K562 (cell line): ENCODE results near the gene ATP5F1D. TPM values are rescaled to one million over a fixed set of nuclear protein-coding genes. Genes with fewer than 3 reads are reported as not detected.

Experiments
- ELF4 ChIP-seq: fragments of 450-650 bp; formaldehyde crosslinking; IDR thresholded peaks from 2 replicates; pipeline ENCODE4 v1.4.0; 2022; ENCODE audit warnings: missing genetic modification characterization
- MCM5 ChIP-seq: fragments of 450-650 bp; IDR thresholded peaks from 2 replicates; pipeline ENCODE4 v1.6.1; 2016; ENCODE audit warnings: low read depth
- POLR2B ChIP-seq: fragments of 450-650 bp; IDR thresholded peaks from 2 replicates; pipeline ENCODE4 v1.6.1; 2018; ENCODE audit warnings: low read depth; ENCODE audit not compliant: partially characterized antibody
- SMARCE1 ChIP-seq: fragments of 450-650 bp; IDR thresholded peaks from 2 replicates; pipeline ENCODE4 v1.7.1; 2016; ENCODE audit warnings: mild to moderate bottlenecking
- ZNF232 ChIP-seq: sonication (generic); formaldehyde crosslinking; IDR thresholded peaks from 2 replicates; pipeline ENCODE4 v1.8.0; 2022; ENCODE audit warnings: mild to moderate bottlenecking, missing genetic modification reagents
- ZNF263 ChIP-seq: sonication (generic); formaldehyde crosslinking; IDR thresholded peaks from 2 replicates; pipeline ENCODE4 v1.8.0; 2022; ENCODE audit warnings: mild to moderate bottlenecking, missing genetic modification reagents, borderline replicate concordance
- polyA plus RNA-seq, 8 experiments: library from polyadenylated mRNA; depleted of rRNA in 4 of 8; stranded (reverse) in 5 of 8; unstranded in 3 of 8; fragments of >200 nt; fragmentation: Nextera tagmentation in 2 of 8; fragmentation: Illumina TruSeq in 1 of 8; extraction: Ambion mirVana in 2 of 8; extraction: Trizol in 1 of 8; gene quantifications; 2 replicates each; pipeline versions ENCODE4 v1.2.1 to v1.2.3, GENCODE V29; 2011 to 2014; ENCODE audit warnings: inconsistent platforms in 1 of 8, missing spikeins in 1 of 8
- total RNA-seq, 7 experiments: library from RNA; depleted of rRNA in 6 of 7; stranded (reverse); fragments of >200 nt in 6 of 7; fragmentation: Illumina TruSeq in 2 of 7; extraction: Trizol in 2 of 7; gene quantifications; 2 replicates each; pipeline versions ENCODE4 v1.2.1 to v1.2.3, GENCODE V29; 2011 to 2021; ENCODE audit warnings: low replicate concordance in 1 of 7
- TF ChIP-seq, protein P1 (sequence below), 2 experiments: fragments of 450-650 bp; formaldehyde crosslinking in 1 of 2; IDR thresholded peaks; 2 replicates each; pipeline versions ENCODE4 v1.4.0 to v1.6.1; 2014 to 2020; ENCODE audit warnings: mild to moderate bottlenecking in 2 of 2, borderline replicate concordance in 1 of 2, low read depth in 1 of 2
- TF ChIP-seq, protein P2 (sequence below): fragments of 450-650 bp; conservative IDR thresholded peaks from 2 replicates; pipeline ENCODE4 v1.6.1; 2016; ENCODE audit warnings: missing genetic modification characterization, low read depth, mild to moderate bottlenecking, missing compliant biosample characterization, moderate library complexity
- TF ChIP-seq, protein P3 (sequence below): fragments of 450-650 bp; formaldehyde crosslinking; IDR thresholded peaks from 2 replicates; pipeline ENCODE4 v1.4.0; 2020; ENCODE audit warnings: mild to moderate bottlenecking, moderate library complexity
- TF ChIP-seq, protein P4 (sequence below): fragments of 450-650 bp; IDR thresholded peaks from 2 replicates; pipeline ENCODE4 v1.6.1; 2017; ENCODE audit warnings: antibody characterized with exemption, mild to moderate bottlenecking

The ATP5F1D gene
- total and polyA plus RNA-seq, 9 of the 15 experiments (the other 6 are each of a cell fraction or from before 2014, with no cell fraction given), result 3.9 to 409 (median 36.8) TPM

DNA sequence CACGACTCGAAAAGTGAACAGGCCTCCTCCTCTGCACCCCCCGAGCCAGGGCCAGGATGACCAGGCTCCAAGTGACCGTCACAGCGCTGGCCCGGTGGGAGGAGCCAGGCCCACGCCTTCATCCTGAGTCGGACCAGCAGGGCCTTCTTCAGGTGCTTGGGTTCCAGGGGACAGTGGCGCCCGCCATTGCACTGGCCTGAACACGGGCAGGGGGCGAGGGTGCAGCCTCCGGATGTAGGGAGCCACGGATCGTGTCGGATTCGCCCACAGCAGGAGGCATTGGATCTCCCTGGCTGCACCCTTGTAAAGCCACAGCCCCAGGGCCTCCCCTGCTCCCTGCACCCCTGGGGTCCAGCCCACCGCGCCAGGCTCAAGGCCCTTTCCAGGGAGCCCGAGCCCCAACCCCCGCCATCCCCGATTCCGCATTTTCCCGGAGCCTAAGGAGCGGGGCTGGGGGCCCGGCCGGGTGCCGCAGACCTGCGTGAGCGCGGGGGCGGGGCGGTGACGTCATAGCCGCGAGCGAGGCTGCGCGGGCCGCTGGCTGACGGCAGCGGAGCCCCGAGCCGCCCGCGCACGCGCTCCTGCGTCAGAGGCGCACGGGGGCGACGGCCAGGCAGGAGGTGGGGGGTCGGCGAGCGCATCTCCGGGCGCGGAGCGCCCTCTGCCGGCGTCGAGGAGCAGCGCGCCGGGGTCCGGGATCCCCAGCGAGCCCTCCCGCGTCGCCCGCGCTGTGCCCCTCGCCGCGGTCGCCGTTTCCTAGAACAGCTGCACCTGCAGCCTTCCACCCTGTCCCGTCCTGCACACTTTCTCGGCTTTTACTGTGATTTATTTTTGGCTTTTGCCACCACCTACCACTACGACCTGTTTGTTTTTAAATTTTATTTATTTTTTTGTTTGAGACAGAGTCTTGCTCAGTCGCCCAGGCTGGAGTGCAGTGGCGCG is 1.5 kb upstream of the ATP5F1D start (continued):
- TF ChIP-seq, protein P1, sequence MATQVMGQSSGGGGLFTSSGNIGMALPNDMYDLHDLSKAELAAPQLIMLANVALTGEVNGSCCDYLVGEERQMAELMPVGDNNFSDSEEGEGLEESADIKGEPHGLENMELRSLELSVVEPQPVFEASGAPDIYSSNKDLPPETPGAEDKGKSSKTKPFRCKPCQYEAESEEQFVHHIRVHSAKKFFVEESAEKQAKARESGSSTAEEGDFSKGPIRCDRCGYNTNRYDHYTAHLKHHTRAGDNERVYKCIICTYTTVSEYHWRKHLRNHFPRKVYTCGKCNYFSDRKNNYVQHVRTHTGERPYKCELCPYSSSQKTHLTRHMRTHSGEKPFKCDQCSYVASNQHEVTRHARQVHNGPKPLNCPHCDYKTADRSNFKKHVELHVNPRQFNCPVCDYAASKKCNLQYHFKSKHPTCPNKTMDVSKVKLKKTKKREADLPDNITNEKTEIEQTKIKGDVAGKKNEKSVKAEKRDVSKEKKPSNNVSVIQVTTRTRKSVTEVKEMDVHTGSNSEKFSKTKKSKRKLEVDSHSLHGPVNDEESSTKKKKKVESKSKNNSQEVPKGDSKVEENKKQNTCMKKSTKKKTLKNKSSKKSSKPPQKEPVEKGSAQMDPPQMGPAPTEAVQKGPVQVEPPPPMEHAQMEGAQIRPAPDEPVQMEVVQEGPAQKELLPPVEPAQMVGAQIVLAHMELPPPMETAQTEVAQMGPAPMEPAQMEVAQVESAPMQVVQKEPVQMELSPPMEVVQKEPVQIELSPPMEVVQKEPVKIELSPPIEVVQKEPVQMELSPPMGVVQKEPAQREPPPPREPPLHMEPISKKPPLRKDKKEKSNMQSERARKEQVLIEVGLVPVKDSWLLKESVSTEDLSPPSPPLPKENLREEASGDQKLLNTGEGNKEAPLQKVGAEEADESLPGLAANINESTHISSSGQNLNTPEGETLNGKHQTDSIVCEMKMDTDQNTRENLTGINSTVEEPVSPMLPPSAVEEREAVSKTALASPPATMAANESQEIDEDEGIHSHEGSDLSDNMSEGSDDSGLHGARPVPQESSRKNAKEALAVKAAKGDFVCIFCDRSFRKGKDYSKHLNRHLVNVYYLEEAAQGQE (IDR thresholded peaks at IDR 0.05; ENCODE audit: borderline replicate concordance), result peak; percentile 83
- TF ChIP-seq, protein P1 (CRISPR knock-in tag; IDR thresholded peaks at IDR 0.05; ENCODE audit: low read depth), result 0 out of 2 replicates have a peak, but pooled peaks have one; percentile 69
- TF ChIP-seq SMARCE1, result peak; percentile 30; the same call in 1 of the 2 replicates
- TF ChIP-seq ZNF263 (CRISPR knock-in tag), result peak; percentile 42; the same call in 1 of the 2 replicates
- TF ChIP-seq POLR2B, result peak; percentile 22
- TF ChIP-seq ELF4 (CRISPR knock-in tag), result 0 out of 2 replicates have a peak, but pooled peaks have one; percentile 23
- TF ChIP-seq MCM5, result no peak
- TF ChIP-seq, protein P2, sequence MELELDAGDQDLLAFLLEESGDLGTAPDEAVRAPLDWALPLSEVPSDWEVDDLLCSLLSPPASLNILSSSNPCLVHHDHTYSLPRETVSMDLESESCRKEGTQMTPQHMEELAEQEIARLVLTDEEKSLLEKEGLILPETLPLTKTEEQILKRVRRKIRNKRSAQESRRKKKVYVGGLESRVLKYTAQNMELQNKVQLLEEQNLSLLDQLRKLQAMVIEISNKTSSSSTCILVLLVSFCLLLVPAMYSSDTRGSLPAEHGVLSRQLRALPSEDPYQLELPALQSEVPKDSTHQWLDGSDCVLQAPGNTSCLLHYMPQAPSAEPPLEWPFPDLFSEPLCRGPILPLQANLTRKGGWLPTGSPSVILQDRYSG (tag), result no peak
- no peak for TF ChIP-seq ZNF232
- TF ChIP-seq, protein P3, sequence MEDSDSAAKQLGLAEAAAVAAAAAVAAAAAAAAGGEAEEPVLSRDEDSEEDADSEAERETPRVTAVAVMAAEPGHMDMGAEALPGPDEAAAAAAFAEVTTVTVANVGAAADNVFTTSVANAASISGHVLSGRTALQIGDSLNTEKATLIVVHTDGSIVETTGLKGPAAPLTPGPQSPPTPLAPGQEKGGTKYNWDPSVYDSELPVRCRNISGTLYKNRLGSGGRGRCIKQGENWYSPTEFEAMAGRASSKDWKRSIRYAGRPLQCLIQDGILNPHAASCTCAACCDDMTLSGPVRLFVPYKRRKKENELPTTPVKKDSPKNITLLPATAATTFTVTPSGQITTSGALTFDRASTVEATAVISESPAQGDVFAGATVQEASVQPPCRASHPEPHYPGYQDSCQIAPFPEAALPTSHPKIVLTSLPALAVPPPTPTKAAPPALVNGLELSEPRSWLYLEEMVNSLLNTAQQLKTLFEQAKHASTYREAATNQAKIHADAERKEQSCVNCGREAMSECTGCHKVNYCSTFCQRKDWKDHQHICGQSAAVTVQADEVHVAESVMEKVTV (CRISPR knock-in tag), result peak; percentile 79
- TF ChIP-seq, protein P4, sequence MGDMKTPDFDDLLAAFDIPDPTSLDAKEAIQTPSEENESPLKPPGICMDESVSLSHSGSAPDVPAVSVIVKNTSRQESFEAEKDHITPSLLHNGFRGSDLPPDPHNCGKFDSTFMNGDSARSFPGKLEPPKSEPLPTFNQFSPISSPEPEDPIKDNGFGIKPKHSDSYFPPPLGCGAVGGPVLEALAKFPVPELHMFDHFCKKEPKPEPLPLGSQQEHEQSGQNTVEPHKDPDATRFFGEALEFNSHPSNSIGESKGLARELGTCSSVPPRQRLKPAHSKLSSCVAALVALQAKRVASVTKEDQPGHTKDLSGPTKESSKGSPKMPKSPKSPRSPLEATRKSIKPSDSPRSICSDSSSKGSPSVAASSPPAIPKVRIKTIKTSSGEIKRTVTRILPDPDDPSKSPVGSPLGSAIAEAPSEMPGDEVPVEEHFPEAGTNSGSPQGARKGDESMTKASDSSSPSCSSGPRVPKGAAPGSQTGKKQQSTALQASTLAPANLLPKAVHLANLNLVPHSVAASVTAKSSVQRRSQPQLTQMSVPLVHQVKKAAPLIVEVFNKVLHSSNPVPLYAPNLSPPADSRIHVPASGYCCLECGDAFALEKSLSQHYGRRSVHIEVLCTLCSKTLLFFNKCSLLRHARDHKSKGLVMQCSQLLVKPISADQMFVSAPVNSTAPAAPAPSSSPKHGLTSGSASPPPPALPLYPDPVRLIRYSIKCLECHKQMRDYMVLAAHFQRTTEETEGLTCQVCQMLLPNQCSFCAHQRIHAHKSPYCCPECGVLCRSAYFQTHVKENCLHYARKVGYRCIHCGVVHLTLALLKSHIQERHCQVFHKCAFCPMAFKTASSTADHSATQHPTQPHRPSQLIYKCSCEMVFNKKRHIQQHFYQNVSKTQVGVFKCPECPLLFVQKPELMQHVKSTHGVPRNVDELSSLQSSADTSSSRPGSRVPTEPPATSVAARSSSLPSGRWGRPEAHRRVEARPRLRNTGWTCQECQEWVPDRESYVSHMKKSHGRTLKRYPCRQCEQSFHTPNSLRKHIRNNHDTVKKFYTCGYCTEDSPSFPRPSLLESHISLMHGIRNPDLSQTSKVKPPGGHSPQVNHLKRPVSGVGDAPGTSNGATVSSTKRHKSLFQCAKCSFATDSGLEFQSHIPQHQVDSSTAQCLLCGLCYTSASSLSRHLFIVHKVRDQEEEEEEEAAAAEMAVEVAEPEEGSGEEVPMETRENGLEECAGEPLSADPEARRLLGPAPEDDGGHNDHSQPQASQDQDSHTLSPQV, result peak; percentile 42; the same call in 1 of the 2 replicates
